Measurements from ENCODE around the gene SPATA17.
A peak's percentile ranks its signal among the peaks of the same experiment; 100 is the strongest.
"Not testable (repeated sequence)": the region's sequence is repeated elsewhere in the genome, so short reads cannot be mapped to it uniquely, and the experiment has no call there.

Gene SPATA17, protein sequence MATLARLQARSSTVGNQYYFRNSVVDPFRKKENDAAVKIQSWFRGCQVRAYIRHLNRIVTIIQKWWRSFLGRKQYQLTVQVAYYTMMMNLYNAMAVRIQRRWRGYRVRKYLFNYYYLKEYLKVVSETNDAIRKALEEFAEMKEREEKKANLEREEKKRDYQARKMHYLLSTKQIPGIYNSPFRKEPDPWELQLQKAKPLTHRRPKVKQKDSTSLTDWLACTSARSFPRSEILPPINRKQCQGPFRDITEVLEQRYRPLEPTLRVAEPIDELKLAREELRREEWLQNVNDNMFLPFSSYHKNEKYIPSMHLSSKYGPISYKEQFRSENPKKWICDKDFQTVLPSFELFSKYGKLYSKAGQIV
- long read RNA-seq, donor 1: 0 reads
- long read RNA-seq, donor 2: 0 reads
- long read RNA-seq, donor 3: 0 reads
- long read RNA-seq, donor 4, partial matches to known transcripts: 0 of 1 reads
- long read RNA-seq, donor 4, other reads (novel, unspliced or antisense): 0 of 1 reads
- long read RNA-seq, donor 5: 0 reads
- long read RNA-seq, donor 6: 0 reads
- long read RNA-seq, donor 7, full-length matches to known transcripts: 2 of 2 reads
- long read RNA-seq, donor 7, partial matches to known transcripts: 0 of 2 reads
- long read RNA-seq, donor 7, other reads (novel, unspliced or antisense): 0 of 2 reads
- long read RNA-seq, donor 8: 0 reads

DNA sequence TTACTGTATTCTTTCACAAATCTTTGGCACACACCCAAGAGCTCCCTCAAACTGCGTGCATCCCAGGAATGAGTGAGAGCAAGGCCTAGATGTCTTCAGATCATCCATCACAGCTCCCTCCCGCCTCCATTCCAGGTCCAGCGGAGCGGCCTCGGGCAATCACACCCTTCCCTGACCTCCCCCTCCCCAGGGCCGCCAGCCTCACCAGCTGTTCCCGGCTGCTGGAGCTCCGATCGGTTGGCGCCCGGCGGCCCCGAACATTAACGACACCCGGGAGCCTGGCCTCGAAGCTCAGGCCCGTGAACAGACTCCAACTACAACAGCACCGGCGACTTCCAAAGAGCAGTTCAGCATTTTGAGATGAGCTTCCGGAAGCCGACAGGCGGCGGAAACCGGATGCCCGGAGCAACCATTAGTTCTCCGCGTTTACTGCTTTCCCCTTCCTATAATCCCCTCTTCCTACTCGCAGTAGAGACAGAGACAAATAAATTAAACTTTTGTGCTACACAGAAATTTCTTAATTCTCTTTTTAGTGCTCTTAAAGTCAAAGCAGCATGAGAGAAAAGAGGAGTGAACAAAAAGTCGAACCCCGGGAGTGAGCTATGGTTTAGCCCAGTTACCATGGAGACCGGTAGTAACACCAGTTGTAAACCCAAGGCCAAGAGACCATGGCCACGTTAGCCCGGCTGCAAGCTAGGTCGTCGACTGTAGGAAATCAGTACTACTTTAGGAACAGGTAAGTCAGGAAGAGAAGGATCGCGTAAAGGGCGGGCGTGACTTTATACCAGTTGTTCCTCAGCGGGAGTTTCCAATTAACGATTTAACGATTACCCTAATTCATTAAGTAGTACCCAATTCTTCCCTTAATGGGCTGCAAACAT, at the start of gene SPATA17, which contains the start of gene GPATCH2:
Gene SPATA17 (plus strand): TSS at position 634 of the 881 bp plus-strand sequence. CDS start 35 bp downstream, at position 669.
Gene GPATCH2 (minus strand): TSS at position 380 of the 881 bp plus-strand sequence. CDS start 119 bp downstream, at position 261.
- peak; percentile 95 for DNase-seq

DNA sequence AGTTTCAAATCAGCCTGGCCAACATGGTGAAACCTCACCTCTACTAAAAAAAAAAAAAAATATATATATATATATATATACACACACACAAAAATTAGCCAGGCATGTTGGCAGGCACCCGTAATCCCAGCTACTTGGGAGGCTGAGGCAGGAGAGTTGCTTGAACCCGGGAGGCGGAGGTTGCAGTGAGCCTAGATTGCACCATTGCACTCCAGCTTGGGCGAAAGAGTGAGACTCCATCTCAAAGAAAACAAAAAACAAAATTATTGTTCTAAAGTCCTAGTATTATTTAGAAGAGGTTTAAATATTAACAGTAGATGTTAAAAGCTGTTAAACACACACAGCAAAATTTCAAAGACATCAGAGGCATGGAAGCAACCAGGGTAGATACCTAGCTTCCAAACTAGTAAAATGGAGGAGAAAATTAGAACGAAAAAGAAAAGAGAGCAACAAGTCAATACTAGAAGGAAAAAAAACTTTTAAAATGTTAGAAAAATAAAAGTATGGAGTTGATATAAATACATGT, 46.8 kb upstream of the SPATA17 start:
- DNase-seq: not testable (repeated sequence)

DNA sequence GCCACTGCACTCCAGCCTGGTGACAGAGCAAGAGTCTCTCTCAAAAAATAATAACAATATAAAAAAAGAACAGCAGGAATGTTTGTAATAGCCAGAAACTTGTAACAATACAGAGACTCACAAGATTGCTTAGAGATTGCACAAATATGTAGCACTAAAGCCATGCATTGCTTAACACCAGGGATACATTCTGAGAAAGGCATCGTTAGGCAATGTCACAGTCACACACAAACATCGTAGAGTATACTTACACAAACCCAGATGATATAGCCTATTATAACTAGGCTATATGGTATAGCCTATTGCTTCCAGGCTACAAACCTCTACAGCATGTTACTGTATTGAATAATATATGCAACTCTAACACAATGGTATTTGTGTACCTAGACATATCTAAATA, 45.6 kb upstream of the SPATA17 start:
- no peak for DNase-seq

DNA sequence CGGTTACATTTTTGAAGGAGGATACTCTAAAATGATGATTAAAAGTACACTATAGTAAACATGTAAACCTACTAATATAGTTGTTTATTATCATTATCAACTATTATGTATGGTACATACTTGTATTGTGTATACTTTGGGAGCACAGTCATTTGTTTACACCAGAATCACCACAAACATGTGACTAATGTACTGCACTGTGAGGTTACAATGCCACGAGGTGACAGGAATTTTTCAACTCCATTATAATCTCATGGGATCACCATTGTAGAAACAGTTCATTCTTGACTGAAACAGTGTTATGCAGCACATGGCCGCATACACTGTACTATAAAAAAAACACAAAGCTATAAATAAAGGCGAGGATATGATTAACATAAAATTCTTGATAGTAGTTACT, 44.6 kb upstream of the SPATA17 start:
- no peak for DNase-seq

DNA sequence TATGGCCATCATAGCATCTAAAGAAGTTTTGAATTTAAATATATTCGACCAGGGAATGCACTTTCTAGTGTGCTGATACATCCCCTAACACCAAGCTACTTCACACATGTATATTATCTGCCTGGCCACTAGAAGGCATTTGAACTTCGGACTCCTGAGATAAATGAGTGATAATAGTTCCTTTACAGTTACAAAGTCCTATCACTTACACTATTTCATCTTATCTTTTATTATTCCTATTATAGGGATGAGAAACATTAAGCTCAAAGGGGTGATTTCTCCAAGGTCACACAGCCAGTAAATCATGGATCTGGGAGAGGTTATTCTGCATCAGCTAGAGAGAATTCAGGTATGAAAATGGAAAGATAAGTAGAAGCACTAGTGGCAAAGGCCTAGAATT, 40.5 kb upstream of the SPATA17 start:
- no peak for DNase-seq

DNA sequence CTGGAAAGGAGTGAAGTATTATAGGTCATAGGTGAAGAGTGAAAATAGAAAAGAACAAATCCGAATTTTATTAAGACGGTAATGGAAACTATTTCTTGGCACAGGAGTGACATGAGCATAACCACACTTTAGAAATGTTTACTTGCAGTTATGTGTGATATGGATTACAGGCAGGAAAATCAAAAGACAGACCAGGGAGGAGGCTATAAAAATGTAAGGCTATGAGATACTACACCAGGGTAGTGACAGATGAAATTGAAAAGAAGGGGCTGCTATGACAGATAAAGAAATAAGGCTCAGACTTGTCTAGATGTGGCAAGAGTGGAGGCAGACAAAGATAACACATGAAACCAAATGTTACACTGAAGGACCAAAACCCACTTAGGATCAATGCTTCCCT, 32.0 kb upstream of the SPATA17 start:
- no peak for DNase-seq

DNA sequence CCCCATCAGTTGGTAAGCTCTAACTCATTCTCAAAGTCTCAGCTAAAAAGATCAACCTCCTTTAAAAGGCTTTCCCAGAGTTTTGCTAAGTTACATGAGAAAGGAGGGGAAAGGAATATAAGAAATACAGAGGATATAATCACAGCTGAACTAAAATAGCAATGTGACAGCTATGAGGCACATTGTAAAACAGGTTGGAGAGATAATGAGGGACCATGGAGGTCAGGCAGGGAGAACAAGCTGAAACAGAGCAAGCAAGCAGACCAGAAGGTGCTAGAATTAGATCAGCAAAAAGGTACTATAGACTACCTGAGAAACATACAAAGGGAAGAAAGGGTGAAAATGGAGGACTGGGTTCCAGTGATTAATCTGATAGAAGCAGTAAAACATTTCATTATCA, 28.8 kb upstream of the SPATA17 start:
- no peak for DNase-seq

DNA sequence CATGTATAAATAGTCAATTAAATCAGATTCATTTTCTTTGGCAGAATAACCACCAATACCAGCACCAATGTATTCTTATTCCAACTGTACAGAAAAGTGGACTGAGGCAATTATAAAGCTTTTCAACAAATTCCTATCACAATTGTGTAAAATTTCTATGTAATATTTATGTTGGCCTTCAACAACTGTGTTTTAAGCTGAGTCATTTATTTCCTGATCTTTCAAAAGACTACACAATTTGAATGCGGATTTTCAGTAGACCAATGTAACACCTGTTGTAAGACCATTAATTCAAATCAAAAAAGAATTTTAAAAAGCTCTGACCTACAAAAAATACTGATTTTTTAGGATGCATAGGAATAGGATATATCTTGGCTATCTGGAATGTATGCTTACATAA, 25.8 kb upstream of the SPATA17 start:
- DNase-seq: no peak

DNA sequence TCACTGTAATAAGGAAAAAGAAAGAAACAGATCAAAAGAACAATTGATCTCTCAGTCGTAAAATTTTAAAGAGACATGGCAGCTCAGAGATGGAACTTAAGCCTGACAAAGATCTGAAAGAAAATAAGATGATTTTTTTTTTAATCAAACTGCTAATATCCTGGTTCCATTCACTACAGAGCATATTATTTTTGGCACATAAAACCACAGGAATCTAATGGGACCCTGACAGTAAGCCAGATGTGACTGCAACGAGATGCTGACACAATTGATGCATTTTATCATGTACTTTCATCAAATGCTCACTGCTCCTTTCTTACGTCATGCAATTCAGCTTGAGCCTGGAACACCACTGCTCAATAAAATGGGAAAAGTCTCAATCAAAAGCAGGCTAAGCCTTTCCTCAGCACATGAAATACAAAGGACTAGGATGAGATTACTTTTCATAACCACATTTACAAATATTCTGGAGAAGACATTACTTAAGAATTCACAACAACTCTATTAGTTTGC, 16.9 kb upstream of the SPATA17 start:
- no peak for DNase-seq

DNA sequence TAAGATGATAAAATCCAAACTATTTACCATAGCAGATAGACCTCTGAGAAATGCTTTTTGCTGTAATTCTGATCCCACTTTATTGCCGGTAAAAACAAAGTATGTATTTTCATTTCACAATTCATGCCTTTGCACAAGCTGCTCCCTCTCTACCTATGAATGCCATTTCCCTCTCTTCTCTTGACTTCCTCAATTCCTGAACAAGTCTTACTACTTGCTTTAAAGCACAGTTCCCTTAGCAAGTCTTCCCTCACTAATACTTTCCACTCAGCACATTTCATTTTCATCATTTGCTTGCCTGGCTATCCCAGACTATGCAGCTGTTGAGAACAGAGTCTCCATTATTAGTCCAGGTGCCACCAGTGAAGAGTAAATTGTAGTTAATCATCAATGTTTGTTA, 14.0 kb upstream of the SPATA17 start:
- no peak for DNase-seq

DNA sequence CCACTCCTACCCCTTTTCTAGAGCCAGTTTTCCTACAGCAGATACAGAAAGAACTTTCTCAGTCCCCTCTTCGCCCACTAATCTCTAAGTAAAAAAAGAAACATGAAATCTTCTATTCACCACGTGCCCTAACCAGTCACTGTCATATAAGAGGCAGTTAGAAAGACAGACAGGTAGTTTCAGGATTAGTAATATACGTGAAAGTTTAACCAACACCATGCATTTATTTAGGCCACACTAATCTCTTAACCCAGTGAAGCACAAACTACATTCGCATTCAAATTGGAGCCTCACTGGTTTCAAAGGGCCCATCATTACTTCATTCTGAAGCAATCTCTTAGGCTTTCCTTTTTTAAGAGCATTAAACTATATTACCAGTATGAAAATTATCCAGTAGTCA, 10.3 kb upstream of the SPATA17 start:
- DNase-seq: no peak

DNA sequence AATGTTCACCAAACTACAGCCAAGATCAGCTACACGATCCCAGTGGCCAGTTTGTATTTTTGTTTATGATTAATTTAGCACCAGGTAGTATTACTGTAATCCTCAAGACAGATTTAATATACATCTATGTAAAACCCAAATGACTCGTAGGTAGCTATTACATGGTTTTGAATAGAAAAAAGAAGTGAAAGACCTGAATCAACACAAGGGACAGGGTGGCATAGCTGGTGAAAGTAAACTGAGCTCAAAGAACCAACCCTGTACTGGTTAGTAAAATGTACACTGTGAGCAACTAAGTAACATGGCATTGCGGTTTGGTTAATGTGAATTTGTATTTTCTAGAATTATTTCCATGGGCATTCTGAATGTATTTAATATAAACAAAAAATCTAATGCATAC, 9.1 kb upstream of the SPATA17 start:
- no peak for DNase-seq

DNA sequence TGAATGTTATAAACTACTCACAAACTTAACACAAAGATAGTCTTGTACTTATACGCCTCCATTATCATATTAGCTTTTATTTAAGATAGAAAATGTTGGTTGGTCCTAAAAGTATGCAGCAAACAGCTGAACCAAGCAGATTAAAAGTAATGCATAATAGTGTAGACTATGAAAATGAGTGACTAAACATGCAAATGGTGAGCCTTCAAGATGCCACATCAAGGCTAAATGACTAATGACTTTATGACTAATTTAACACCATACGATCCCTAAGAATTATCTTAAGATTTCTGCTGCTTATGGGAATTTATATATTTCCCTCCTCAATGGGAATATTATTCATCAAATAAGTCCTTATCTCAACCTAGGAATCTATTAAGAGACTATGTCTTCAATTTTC, 4.8 kb upstream of the SPATA17 start:
- no peak for DNase-seq

DNA sequence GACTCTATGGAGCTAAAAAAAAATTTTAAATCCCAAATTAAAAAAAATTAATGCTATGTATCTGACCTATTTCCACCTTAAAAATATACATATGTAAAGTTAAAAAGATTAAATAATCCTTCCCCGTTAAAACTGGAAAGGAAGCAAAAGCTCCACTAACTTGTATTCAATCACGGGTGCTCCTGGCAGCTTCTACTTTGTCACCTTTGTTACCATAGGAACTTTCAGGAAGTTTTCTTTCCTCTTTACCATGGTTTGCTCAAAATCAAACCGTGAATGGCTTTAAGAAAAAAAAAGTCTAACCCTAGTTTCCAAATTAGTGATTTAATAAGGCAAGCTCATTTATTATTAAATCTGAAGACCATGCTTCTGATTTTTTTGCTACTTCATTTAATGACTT, 3.7 kb upstream of the SPATA17 start:
- DNase-seq: no peak

DNA sequence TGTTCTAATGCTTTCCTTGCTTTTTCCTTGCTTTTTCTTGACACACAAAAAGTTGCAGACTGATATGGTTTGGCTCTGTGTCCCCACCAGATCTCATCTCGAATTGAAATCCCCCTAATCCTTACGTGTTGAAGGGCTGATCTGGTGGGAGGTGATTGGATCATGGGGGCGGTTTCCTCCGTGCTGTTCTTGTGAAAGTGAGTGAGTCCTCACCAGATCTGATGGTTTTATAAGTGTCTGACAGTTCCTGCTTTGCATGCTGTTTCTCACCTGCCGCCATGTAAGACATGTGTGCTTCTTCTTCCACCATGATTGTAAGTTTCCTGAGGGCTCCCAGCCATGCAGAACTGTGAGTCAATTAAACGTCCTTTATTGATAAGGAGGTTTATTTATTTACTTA, 11.3 kb downstream of the SPATA17 start:
- DNase-seq: no peak

DNA sequence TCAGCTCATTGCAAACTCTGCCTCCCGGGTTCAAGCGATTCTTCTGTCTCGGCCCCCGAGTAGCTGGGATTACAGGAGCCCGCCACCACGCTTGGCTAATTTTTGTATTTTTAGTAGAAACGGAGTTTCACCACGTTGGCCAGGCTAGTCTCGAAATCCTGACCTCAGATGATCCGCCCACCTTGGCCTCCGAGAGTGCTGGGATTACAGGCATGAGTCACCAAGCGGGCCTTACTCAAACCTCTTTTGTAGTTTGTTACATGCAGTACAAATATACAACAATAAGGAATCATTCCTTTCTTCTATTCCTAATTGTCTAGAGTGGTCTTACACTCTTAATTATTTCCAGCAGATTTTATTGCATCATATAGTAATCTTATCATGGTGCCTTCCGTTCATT, 16.6 kb downstream of the SPATA17 start:
- no peak for DNase-seq

DNA sequence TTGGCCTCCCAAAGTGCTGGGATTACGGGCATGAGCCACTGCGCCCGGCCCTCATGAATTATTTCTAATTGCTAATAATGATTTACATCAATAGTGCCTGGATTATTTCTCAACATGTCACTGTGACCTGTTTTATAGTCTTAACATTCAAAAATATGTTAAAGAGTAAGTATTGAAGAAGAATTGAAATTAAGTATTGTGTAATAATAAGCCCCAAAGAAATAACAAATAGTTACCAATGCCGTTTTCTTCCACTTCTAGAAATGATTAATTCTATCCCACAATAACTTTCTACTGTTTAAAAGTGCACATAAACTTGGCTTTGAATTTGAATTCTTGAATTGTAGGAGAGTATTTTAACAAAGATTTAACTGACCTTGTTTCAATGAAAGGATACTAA, 19.5 kb downstream of the SPATA17 start:
- DNase-seq: no peak

DNA sequence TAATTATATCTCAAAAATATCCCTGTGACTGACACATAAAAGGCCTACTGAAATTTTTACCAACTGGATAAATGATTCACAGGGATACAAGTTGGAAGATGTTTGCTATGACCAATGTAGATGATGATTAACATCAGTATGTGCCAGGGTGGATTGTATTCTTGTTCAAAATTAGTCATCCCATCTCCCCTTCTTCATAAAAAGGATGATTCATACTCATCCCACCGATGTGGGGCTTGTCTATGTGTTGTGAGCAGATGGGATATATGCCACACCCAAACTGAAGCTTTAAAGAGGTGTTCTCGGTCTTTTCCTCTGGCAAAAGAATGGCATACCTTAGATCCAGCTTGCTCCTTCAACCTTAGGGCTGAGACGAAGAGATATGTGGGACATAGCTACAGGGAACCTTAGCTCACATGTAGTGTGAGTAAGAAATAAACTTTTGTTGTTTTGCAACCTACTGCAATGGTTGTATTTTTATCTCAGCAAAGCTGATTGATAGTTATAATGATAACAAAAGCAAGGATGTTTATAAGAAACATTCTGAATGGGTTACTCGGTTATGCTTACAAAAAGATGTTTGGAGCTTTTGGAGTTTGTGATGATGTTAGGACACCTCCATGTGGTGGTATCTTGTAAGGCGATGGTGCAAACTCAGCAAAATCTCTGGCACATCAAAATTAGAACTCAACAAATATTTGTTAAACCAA, 29.4 kb downstream of the SPATA17 start:
- no peak for DNase-seq

DNA sequence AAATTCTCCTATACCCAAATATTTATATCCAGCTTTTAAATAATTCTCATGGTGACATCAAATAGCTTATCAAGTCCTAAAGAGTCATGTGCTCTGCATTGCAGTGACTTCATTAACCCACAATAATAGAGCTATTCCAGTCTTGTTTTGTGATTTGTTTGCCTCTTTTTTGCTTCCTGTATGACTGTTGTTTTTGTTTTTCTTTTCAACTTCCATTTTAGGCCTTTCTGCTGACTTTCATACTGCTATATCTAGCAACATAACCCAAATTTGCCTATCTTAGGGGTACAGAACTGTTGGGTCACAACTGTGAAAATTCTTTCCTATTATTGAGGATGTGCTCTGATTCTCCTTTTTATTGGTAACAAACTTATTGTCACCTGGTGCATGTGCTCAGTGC, 30.3 kb downstream of the SPATA17 start:
- no peak for DNase-seq

DNA sequence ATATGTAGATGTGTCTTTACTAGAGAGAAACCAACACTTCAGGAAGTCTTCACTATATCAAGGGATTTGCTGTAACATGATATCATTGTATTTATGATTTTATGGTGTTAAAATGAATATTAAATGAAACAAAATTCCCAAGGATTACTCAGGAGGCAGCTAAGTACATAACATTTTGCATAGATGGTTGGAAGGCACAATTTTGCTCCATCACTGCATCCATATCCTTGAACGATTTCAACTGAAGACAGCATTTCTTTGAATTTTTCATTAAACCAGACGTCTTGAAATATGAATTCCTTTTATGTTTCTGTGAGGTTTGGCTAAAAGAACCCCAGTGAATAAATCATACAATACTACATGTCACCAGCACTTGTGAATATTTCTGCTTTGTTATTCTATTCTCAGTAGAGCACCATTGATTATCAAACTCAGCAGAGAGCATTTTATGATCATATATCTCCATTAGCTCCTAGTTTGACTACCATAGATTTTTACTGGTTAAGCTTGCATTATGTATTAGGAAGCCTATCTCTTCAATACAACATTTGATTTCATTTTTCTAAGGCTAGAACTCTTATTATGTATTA, 37.3 kb downstream of the SPATA17 start:
- DNase-seq: no peak

DNA sequence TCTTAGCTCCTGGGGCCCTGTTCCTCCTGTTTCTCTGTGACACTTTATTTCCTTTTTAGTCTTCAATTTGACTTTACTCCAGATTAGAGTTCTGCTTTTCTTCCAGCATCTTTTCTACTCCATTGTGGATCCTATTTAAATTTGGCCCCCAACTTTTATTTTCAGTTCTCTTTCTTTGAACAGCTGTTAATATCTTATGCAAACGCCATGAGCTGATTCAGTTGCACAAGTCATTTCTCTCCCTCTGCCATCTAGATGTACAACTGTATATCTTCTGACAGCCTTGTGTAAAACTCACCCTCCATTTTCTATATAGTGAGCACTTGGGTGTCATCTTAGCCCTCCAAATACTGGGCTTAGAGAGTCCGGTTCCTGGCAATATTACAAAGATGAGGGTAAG, 42.2 kb downstream of the SPATA17 start:
- DNase-seq: no peak

All from right kidney (tissue), 9 donors.